ENCODE results near the gene RAB40A. TPM values are rescaled to one million over a fixed set of nuclear protein-coding genes. Genes with fewer than 3 reads are reported as not detected.
A peak's percentile ranks its signal among the peaks of the same experiment; 100 is the strongest.

The RAB40A gene
- total and polyA plus RNA-seq, 9 of the 15 experiments (the other 6 are each of a cell fraction or from before 2014, with no cell fraction given), result 0.07 to 0.15 (median 0.10) TPM; not detected in 3

- in situ Hi-C loops (cut with MboI), result no loop called here
- FAIRE-seq (no peak), DNase-seq (ENCODE audit: extremely low read depth in 1 of 4, low spot score in 3 of 4) (no peak), ATAC-seq (no peak)
- no peaks in the 10 kb centered on the region for H3K27me3 ChIP-seq (ENCODE audit: control insufficient read depth in 2 of 2, insufficient read depth in 2 of 2, low read length in 2 of 2)
- no peak overlapping the region for H2AFZ ChIP-seq (ENCODE audit: low read depth, low read length)
- H3K4me1 ChIP-seq (replicated peaks in 1 of 2; ENCODE audit: control insufficient read depth in 2 of 2, insufficient read depth in 2 of 2, low read length in 2 of 2), result no peaks in the 10 kb centered on the region
- TF ChIP-seq THRA (IDR thresholded peaks at IDR 0.05) (no peak), POU5F1 (IDR thresholded peaks at IDR 0.05; ENCODE audit: borderline replicate concordance, low read depth, low read length, partially characterized antibody) (no peak), TAF15 (IDR thresholded peaks at IDR 0.05; ENCODE audit: low read depth, low read length) (no peak), NCOA2 (IDR thresholded peaks at IDR 0.05; ENCODE audit: partially characterized antibody in 2 of 2) (peak in 1 of 2 experiments; percentile 97)
- POLR2A ChIA-PET, result no interaction called here
- no peak overlapping the region for H3K4me3 ChIP-seq
- no peak overlapping the region for H3K4me2 ChIP-seq (ENCODE audit: insufficient read depth, low read length)
- H3K27ac ChIP-seq (ENCODE audit: extremely low read depth, low read depth, low read length), result no peak overlapping the region
- intact Hi-C loops (cut with micrococcal nuclease), result loop anchor here (1.0 kb wide), 2 partner anchors 24 to 145 kb away; no protein-coding TSS in a partner anchor
- WGBS (ENCODE audit: insufficient coverage, low coverage, missing lambda C conversion rate), result 10% methylated on average over 1 of the region's 1 CpG
- no peaks in the 10 kb centered on the region for H3K36me3 ChIP-seq (ENCODE audit: control insufficient read depth, insufficient read depth, low read length)
- BruUV-seq (replicated peaks), result no TSS peak
- CTCF ChIA-PET (ENCODE audit: low intra/inter-chr PET ratio), result no interaction called here
- no peaks in the 10 kb centered on the region for H3K9me3 ChIP-seq (replicated peaks; ENCODE audit: control insufficient read depth, insufficient read depth, low read depth, low read length)
- no peaks in the 10 kb centered on the region for H4K20me1 ChIP-seq (replicated peaks; ENCODE audit: control insufficient read depth, insufficient read depth, low read length)
- H3K79me2 ChIP-seq (ENCODE audit: control insufficient read depth, insufficient read depth, low read length), result no peaks in the 10 kb centered on the region
- no peaks in the 10 kb centered on the region for H3K9me1 ChIP-seq (ENCODE audit: control insufficient read depth, insufficient read depth, low read length)
- H3K9ac ChIP-seq (ENCODE audit: insufficient read depth in 1 of 2, low read depth in 2 of 2, low read length in 2 of 2), result no peak overlapping the region
These were observed 30.5 kb downstream of the RAB40A start for GRCh38 chrX:103488794-103489193.

GRCh38 chrX:103488332-103488731 is 31.0 kb downstream of the RAB40A start:
- CTCF ChIA-PET (ENCODE audit: low intra/inter-chr PET ratio), result no interaction called here
- Histone ChIP-seq H3K4me1 (replicated peaks in 1 of 2; ENCODE audit: control insufficient read depth in 2 of 2, insufficient read depth in 2 of 2, low read length in 2 of 2) (no peaks in the 10 kb centered on the region), H2AFZ (ENCODE audit: low read depth, low read length) (no peak overlapping the region), H3K27ac (ENCODE audit: extremely low read depth, low read depth, low read length) (no peak overlapping the region), H3K27me3 (ENCODE audit: control insufficient read depth in 2 of 2, insufficient read depth in 2 of 2, low read length in 2 of 2) (no peaks in the 10 kb centered on the region), H3K9ac (ENCODE audit: insufficient read depth in 1 of 2, low read depth in 2 of 2, low read length in 2 of 2) (no peak overlapping the region), H3K4me3 (no peak overlapping the region), H4K20me1 (replicated peaks; ENCODE audit: control insufficient read depth, insufficient read depth, low read length) (no peaks in the 10 kb centered on the region), H3K4me2 (ENCODE audit: insufficient read depth, low read length) (no peak overlapping the region), H3K9me3 (replicated peaks; ENCODE audit: control insufficient read depth, insufficient read depth, low read depth, low read length) (no peaks in the 10 kb centered on the region), H3K9me1 (ENCODE audit: control insufficient read depth, insufficient read depth, low read length) (no peaks in the 10 kb centered on the region), H3K79me2 (ENCODE audit: control insufficient read depth, insufficient read depth, low read length) (no peaks in the 10 kb centered on the region), H3K36me3 (ENCODE audit: control insufficient read depth, insufficient read depth, low read length) (no peaks in the 10 kb centered on the region)
- peak in 3 of 4 experiments; percentile 5 to 23 (median 19) for DNase-seq (ENCODE audit: extremely low read depth in 1 of 4, low spot score in 3 of 4)
- intact Hi-C loops (cut with micrococcal nuclease), result no loop called here
- ATAC-seq, result no peak
- BruUV-seq (replicated peaks), result no TSS peak
- POLR2A ChIA-PET, result no interaction called here
- in situ Hi-C loops (cut with MboI), result no loop called here
- TF ChIP-seq CTCF (IDR thresholded peaks at IDR 0.05 in 2 of 3, conservative IDR thresholded peaks at IDR 0.05 in 1 of 3; ENCODE audit: insufficient read depth in 2 of 3, low read depth in 1 of 3, low read length in 3 of 3) (peak in 2 of 3 experiments; percentile 10 to 11; a peak in 1 of 6 replicates), TEAD2 (tag; IDR thresholded peaks at IDR 0.05) (no peak), XRCC5 (IDR thresholded peaks at IDR 0.05; ENCODE audit: low read depth, low read length) (no peak), ZNF174 (CRISPR knock-in tag; IDR thresholded peaks at IDR 0.05) (no peak)
- WGBS (ENCODE audit: insufficient coverage, low coverage, missing lambda C conversion rate), result 29% methylated on average over 3 of the region's 4 CpGs
- no peak for FAIRE-seq

Measured in K562 (cell line).